HG03196 (cell line): ENCODE measurements around the gene ZFR.

Source experiments
- ATAC-seq: cut with Tn5 transposase; IDR thresholded peaks from one replicate; pipeline ENCODE4 v1.9.1; 2021; ENCODE audit not compliant: unreplicated experiment

Gene ZFR

DNA sequence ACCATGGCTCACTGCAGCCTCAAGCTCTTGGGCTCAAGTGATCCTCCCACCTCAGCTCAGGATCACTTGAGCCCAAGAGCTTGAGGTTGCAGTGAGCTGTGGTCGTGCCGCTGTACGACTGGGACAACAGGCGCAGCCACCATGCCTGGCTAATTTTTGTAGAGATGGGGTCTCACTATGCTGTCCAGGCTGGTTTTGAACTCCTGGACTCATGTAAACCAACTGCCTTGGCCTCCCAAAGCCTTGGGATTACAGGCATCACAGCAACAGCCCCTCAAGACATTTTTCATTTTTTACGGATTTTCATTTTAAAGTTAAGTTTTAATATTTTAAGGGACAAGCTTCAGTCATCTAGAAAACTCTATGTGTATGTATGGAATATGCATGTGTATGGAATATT lies 78.9 kb downstream of the ZFR start:
- ATAC-seq: no peak

- ATAC-seq: no peak
These were observed 81.5 kb downstream of the ZFR start for GRCh38 chr5:32363030-32363429.

GRCh38 chr5:32362527-32362926 lies 82.0 kb downstream of the ZFR start:
- ATAC-seq: no peak

DNA sequence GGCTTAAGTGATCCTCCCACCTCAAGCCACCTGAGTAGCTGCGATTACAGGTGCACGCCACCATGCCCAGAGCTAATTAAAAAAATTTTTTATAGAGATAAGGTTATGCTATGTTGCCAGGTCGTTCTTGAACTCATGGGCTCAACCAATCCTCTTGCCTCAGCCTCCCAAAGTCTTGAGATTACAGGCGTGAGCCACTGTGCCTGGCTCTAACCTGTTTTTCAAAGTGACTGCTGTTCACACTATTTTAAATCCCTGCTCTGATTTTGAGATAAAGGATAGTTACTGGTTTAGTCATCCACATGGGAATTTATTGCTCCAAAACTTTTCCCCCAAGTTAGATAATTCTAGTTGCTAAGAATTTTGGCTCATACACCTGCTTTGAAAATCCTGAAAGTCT lies 83.6 kb downstream of the ZFR start:
- no peak for ATAC-seq

- ATAC-seq: no peak
These were observed 85.9 kb downstream of the ZFR start for GRCh38 chr5:32358611-32359010.

DNA sequence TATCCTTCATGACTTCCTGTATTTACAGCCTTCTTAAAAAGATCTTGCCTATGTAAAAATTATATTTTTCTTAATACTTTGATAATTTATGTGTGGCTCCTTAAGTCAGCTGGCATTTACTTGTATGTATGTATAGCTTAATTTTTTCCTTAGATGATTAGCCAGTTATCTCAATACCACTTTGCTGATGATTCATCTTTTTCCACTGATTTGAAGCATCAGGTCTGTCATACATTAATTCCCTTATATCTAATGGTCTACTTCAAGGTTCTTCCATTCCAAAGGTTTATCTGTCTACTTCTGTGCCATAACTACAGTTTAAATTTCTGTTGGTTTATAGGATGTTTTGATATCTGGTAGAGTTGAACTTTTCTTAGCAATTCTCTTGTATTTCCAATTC lies 86.9 kb downstream of the ZFR start:
- ATAC-seq: no peak

DNA sequence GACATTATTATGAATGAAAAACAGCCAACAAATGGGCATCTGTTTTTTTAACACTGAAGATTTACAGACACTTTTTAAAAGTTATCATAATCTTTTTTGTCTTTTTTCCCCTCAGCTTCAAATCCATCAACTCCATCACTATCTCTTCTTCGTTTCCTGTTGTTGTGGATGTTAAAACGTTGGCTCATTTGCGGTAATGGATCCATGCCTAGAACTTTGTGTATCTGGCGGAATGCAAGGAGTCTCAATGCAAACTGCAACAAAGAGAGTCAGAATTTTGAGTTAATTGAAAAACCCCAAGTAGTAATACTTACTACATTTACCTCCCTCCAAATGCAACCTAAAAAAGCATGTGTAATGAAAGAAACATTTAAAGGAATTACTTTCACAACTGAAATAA lies 88.9 kb downstream of the ZFR start:
- no peak for ATAC-seq

GRCh38 chr5:32353420-32353819 lies 91.1 kb downstream of the ZFR start:
- no peak for ATAC-seq

GRCh38 chr5:32352685-32353084 lies 91.9 kb downstream of the ZFR start:
- no peak for ATAC-seq

- no peak for ATAC-seq
These were observed 97.7 kb downstream of the ZFR start for GRCh38 chr5:32346869-32347268.

DNA sequence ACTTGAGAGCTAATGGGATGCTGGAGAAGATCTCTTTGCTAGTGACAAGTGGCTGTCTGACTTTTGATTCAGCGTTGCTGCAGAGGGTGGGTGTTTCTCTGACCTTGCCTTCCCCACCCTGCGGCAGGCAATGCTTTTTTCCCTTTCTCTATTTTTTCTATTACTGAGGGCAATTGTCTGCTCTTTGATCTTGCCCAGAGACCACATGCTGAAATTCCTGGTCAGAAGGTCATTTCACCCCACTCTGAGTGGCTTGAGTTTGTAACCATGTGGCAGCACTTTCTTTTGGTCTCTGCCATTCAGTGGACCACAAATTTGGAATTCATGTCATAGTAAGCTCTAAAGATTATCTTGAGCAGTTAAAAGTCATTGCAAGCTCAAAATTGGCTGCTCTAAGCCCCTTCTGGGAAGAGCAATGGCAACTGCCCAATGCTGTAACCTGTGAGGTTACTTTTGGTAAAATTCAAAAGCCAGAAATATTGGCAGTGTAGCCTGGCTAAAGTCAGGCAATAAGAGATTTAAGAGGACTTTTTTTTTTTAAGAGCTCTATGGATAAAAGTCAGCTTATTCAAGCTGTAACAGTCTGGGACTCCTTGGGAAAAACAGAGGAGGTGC lies 101.4 kb downstream of the ZFR start:
- ATAC-seq: no peak

GRCh38 chr5:32342656-32343055 lies 101.9 kb downstream of the ZFR start:
- ATAC-seq: no peak

GRCh38 chr5:32339878-32340277 lies 104.7 kb downstream of the ZFR start:
- ATAC-seq: no peak

DNA sequence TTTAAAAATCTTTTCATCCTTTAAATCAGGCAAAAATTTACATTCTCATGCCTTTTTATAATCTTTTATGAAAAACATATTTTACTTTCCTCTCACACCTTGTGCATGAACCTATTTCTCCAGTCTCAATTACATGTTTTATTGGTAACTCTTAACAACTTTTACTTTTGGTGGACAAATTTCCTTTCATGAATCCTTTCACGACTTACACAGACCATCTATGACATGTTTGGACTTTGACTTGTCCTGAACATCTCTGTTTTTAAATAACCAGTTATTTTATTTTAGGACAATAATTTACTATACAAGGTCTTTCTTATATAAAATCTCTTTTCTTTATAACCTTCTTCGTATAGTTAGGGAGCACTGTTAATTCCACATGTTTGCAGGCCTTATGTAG lies 105.3 kb downstream of the ZFR start:
- no peak for ATAC-seq

DNA sequence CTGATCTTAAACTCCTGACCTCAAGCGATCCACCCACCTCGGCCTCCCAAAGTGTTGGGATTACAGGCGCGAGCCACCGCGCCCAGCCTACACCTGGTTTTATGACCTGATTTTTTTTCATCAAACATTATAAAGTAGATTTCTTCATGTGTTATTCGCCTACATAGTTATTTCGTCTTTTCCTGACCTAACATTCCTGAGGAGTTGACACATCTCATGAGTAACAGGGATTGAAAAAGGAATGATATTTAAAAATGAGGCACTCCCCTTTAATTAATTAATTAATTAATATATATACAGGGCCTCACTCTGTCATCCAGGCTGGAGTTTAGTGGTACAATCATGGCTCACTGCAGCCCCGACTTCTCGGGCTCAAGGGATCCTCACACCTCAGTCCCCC lies 111.6 kb downstream of the ZFR start:
- no peak for ATAC-seq

GRCh38 chr5:32332361-32332760 lies 112.2 kb downstream of the ZFR start:
- ATAC-seq: no peak

- no peak for ATAC-seq
These were observed 112.6 kb downstream of the ZFR start for GRCh38 chr5:32331935-32332274.

GRCh38 chr5:32331217-32331934 lies 113.2 kb downstream of the ZFR start:
- no peak for ATAC-seq

- ATAC-seq: no peak
These were observed 114.2 kb downstream of the ZFR start for GRCh38 chr5:32330126-32330971.

- peak; percentile 52 for ATAC-seq
These were observed 115.1 kb downstream of the ZFR start for GRCh38 chr5:32329395-32329834.

DNA sequence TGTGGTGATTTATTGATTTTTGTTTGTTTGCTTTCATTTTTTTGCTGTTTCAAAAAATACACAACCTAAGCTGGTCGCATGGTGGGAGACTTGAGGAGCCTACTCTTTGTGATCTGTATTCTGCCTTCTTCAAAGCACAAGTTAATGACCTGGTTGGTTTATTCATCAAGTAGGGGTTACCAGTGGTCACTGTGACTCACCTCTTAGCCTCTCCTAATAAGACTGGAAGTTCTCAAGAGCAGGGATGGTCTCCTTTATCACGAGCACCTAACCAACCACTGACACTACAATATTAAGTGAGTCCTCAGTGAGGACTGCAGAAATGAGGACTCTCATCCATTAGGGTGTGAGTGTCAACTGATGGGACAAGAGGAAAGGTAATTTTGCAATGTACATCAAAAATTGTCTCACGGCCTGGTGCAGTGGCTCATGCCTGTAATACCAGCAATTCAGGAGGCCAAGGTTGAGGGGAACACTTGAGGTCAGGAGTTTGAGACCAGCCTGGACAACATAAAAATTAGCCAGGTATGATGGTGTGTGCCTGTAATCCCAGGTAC lies 118.2 kb downstream of the ZFR start:
- no peak for ATAC-seq

GRCh38 chr5:32325616-32326015 lies 118.9 kb downstream of the ZFR start:
- ATAC-seq: no peak
